Measurements from ENCODE around the gene DCXR.

The DCXR gene

DNA sequence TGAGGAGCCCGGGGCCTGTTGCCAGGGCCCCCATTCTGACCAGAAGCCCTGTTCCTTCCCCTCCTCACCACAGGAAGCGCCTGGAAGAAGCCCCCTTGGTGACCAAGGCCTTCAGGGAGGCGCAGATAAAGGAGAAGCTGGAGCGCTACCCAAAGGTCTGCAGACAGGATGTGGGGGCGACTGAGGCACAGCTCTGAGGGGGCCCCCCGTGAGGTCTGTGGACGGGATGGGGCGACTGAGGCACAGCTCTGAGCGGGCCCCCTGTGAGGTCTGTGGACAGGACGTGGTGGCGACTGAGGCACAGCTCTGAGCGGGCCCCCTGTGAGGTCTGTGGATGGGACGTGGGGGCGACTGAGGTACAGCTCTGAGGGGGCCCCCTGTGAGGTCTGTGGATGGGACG lies 28.1 kb downstream of the DCXR start:
- no peak for FAIRE-seq
- no peak for DNase-seq (ENCODE audit: insufficient read length, low spot score)
- no peak for TF ChIP-seq POLR2A (IDR thresholded peaks at IDR 0.05; ENCODE audit: low read depth, low read length)
- no peak for TF ChIP-seq SPI1 (IDR thresholded peaks at IDR 0.05; ENCODE audit: low read depth, low read length)
- no peak for TF ChIP-seq POU2F2 (IDR thresholded peaks at IDR 0.05; ENCODE audit: low read depth, low read length)
- TF ChIP-seq PAX5 (IDR thresholded peaks at IDR 0.05; ENCODE audit: insufficient read depth, low read length, severe bottlenecking), result no peak
- TF ChIP-seq TAF1 (IDR thresholded peaks at IDR 0.05; ENCODE audit: low read depth, low read length), result no peak
- TF ChIP-seq POLR2AphosphoS5 (IDR thresholded peaks at IDR 0.05; ENCODE audit: low read depth, low read length), result no peak

GRCh38 chr17:82008941-82009405 lies 28.5 kb downstream of the DCXR start:
- DNase-seq (ENCODE audit: insufficient read length, low spot score), result no peak
- no peak for TF ChIP-seq POU2F2 (IDR thresholded peaks at IDR 0.05; ENCODE audit: low read depth, low read length)
- no peak for TF ChIP-seq PAX5 (IDR thresholded peaks at IDR 0.05; ENCODE audit: insufficient read depth, low read length, severe bottlenecking)
- TF ChIP-seq POLR2A (IDR thresholded peaks at IDR 0.05; ENCODE audit: low read depth, low read length), result no peak
- no peak for TF ChIP-seq TAF1 (IDR thresholded peaks at IDR 0.05; ENCODE audit: low read depth, low read length)
- TF ChIP-seq SPI1 (IDR thresholded peaks at IDR 0.05; ENCODE audit: low read depth, low read length), result no peak
- TF ChIP-seq POLR2AphosphoS5 (IDR thresholded peaks at IDR 0.05; ENCODE audit: low read depth, low read length), result no peak
- FAIRE-seq, result no peak

GRCh38 chr17:82008258-82008940 lies 29.1 kb downstream of the DCXR start:
- no peak for FAIRE-seq
- TF ChIP-seq POLR2A (IDR thresholded peaks at IDR 0.05; ENCODE audit: low read depth, low read length) (no peak), PAX5 (IDR thresholded peaks at IDR 0.05; ENCODE audit: insufficient read depth, low read length, severe bottlenecking) (no peak), POLR2AphosphoS5 (IDR thresholded peaks at IDR 0.05; ENCODE audit: low read depth, low read length) (no peak), POU2F2 (IDR thresholded peaks at IDR 0.05; ENCODE audit: low read depth, low read length) (no peak), SPI1 (IDR thresholded peaks at IDR 0.05; ENCODE audit: low read depth, low read length) (no peak), TAF1 (IDR thresholded peaks at IDR 0.05; ENCODE audit: low read depth, low read length) (no peak)

GRCh38 chr17:82007495-82008257 lies 29.8 kb downstream of the DCXR start:
- no peak for TF ChIP-seq POLR2AphosphoS5 (IDR thresholded peaks at IDR 0.05; ENCODE audit: low read depth, low read length)
- TF ChIP-seq POU2F2 (IDR thresholded peaks at IDR 0.05; ENCODE audit: low read depth, low read length), result no peak
- no peak for TF ChIP-seq POLR2A (IDR thresholded peaks at IDR 0.05; ENCODE audit: low read depth, low read length)
- no peak for TF ChIP-seq PAX5 (IDR thresholded peaks at IDR 0.05; ENCODE audit: insufficient read depth, low read length, severe bottlenecking)
- TF ChIP-seq TAF1 (IDR thresholded peaks at IDR 0.05; ENCODE audit: low read depth, low read length), result no peak
- FAIRE-seq (no peak), DNase-seq (ENCODE audit: insufficient read length, low spot score) (no peak)

More at GRCh38 chr17:82008258-82008940, 29.1 kb downstream of the DCXR start:
- DNase-seq (ENCODE audit: insufficient read length, low spot score), result no peak

DNA sequence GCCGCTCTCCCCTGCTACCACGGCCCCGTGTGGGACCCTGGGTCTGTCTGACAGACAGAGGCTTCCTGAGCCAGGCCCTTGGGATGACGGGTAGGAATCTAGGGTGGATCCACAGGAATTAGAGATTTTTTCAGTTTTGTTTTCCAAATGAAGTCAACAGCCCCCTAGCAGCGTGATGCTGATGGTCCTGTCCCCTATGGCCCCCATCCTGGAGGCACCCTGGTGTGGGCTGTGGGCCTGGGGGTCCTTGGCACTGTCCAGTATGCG lies 30.3 kb downstream of the DCXR start:
- TF ChIP-seq POLR2AphosphoS5 (IDR thresholded peaks at IDR 0.05; ENCODE audit: low read depth, low read length) (no peak), TAF1 (IDR thresholded peaks at IDR 0.05; ENCODE audit: low read depth, low read length) (no peak), POLR2A (IDR thresholded peaks at IDR 0.05; ENCODE audit: low read depth, low read length) (no peak), PAX5 (IDR thresholded peaks at IDR 0.05; ENCODE audit: insufficient read depth, low read length, severe bottlenecking) (no peak), POU2F2 (IDR thresholded peaks at IDR 0.05; ENCODE audit: low read depth, low read length) (no peak), SPI1 (IDR thresholded peaks at IDR 0.05; ENCODE audit: low read depth, low read length) (no peak)
- DNase-seq (ENCODE audit: insufficient read length, low spot score) (no peak), FAIRE-seq (no peak)

DNA sequence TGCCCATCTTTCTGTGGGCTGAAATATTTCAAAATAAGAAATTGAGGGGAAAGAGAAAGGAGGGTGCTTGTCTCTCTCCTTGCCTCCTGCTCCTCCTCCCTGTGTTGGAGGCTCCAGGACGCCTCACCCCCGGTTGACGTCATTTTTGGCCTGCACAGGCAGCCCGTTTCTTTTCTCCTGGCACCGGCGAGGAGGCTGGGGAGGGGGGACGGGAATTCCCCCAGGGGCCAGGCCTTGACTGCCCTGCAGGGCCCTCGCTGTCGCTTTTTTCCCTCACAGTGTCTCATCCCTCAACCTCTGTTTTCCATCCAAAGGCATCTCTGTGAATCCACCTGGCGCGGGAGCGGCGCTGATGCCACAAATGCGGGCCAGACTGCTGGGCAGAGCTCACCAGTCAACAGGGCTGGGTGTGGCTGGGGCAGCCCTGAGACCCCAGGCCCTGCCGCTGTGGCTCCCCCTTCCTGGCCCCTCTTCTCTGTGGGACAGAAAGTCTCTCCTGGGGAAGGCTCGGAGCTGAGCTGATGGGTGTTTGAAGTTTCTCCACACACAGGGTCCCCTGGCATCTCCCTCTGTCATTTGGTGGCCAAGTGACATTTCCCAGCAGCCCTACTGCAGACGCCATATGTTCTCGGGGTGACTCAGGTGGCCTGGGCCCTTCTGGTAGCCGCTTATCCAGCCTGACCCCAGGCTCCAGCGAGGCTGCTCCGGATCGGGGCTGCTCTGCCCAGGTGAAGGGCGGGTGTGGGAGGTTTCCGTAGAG lies 30.8 kb downstream of the DCXR start:
- FAIRE-seq (no peak), DNase-seq (ENCODE audit: insufficient read length, low spot score) (no peak)
- TF ChIP-seq POU2F2 (IDR thresholded peaks at IDR 0.05; ENCODE audit: low read depth, low read length) (no peak), POLR2A (IDR thresholded peaks at IDR 0.05; ENCODE audit: low read depth, low read length) (no peak), POLR2AphosphoS5 (IDR thresholded peaks at IDR 0.05; ENCODE audit: low read depth, low read length) (no peak), PAX5 (IDR thresholded peaks at IDR 0.05; ENCODE audit: insufficient read depth, low read length, severe bottlenecking) (no peak), SPI1 (IDR thresholded peaks at IDR 0.05; ENCODE audit: low read depth, low read length) (no peak), TAF1 (IDR thresholded peaks at IDR 0.05; ENCODE audit: low read depth, low read length) (no peak)

DNA sequence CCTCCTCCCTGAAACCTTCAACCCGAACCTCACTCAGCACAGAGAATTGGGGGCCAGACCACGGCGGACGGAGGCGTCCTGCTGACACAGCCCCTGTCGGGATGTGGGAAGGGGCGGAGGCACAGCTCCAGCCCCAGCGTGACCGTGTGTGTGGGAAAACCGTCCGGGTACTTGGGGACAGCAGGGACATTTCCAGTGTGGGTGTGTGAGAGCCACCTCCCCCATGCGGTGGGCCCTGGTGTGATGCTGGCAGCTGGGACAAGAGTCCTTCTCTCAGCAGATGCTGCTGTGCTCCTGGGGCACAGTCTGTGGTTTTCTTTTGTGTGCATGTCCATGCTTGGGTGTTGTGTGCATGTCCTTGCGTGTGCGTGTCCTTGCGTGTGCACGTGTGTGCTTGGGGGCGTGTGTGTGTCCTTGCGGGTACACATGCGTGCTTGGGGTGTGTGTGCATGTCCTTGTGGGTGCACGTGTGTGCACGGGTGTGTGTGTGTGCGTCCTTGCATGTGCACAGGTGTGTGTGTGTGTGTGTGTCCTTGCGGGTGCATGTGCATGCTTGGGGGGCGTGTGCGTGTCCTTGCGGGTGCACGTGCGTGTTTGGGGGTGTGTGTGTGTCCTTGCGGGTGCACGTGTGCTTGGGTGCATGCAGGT lies 31.7 kb downstream of the DCXR start:
- DNase-seq (ENCODE audit: insufficient read length, low spot score), result no peak
- no peak for TF ChIP-seq TAF1 (IDR thresholded peaks at IDR 0.05; ENCODE audit: low read depth, low read length)
- no peak for TF ChIP-seq POU2F2 (IDR thresholded peaks at IDR 0.05; ENCODE audit: low read depth, low read length)
- TF ChIP-seq SPI1 (IDR thresholded peaks at IDR 0.05; ENCODE audit: low read depth, low read length), result no peak
- no peak for TF ChIP-seq PAX5 (IDR thresholded peaks at IDR 0.05; ENCODE audit: insufficient read depth, low read length, severe bottlenecking)
- no peak for TF ChIP-seq POLR2AphosphoS5 (IDR thresholded peaks at IDR 0.05; ENCODE audit: low read depth, low read length)
- peak; percentile 35 for FAIRE-seq

DNA sequence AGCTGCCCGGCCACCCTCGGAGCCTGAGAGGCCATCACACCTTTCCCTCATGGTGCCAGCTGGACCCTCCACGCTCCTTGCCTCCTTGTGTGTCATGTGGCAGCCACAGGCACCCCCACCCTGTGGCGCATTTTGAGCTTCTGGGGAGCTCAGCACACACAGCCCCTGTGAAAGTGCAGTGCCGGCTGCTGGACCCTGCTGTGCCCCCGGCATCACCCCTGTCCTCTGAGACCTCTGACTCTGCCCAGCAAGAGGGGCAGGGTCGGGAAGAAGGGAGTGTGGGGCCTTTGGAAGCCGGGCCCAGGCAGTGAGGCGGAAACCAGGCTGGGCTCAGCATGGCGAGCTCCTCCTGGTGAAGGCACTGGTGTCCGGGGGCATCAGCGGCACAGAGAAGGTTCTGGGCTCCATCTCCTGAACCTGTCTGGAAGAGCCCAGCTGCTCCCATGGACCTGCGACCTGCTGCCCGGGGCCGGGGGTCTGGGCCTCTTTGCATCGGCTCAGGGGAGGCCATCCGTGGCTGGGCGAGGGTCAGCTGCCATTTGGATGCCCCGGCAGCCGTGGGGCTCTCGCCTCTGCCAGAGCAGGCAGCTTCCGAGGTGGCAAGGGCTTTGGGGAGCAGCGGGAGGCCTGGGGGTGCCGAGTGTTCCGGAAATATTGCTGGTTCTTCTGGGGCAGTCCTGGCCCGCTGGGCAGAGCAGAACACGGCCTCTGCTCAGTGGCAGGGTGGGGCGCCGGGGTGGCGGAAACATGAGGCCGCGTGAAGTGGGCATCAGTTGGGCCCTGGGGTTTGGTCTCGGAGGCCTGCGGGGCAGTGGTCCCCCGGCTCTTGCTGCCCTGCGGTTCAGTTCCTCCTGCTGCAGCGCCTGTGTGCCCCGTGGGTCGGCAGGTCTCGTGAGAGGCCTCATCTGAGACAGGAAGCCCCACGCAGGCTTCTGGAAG lies 32.7 kb downstream of the DCXR start:
- DNase-seq (ENCODE audit: insufficient read length, low spot score) (no peak), FAIRE-seq (no peak)
- TF ChIP-seq POU2F2 (IDR thresholded peaks at IDR 0.05; ENCODE audit: low read depth, low read length), result no peak
- TF ChIP-seq PAX5 (IDR thresholded peaks at IDR 0.05; ENCODE audit: insufficient read depth, low read length, severe bottlenecking), result no peak
- no peak for TF ChIP-seq POLR2AphosphoS5 (IDR thresholded peaks at IDR 0.05; ENCODE audit: low read depth, low read length)
- no peak for TF ChIP-seq SPI1 (IDR thresholded peaks at IDR 0.05; ENCODE audit: low read depth, low read length)
- TF ChIP-seq POLR2A (IDR thresholded peaks at IDR 0.05; ENCODE audit: low read depth, low read length), result no peak
- no peak for TF ChIP-seq TAF1 (IDR thresholded peaks at IDR 0.05; ENCODE audit: low read depth, low read length)
